Adrenal gland (tissue), 12 donors: ENCODE results near the gene CEBPB. TPM values are rescaled to one million over a fixed set of nuclear protein-coding genes. Genes with fewer than 3 reads are reported as not detected.

Experiments
- DNase-seq, 7 donors: peaks; one replicate each; pipeline ENCODE4 v3.0.0-alpha.2; 2019 to 2020
- H3K27ac ChIP-seq, 5 donors: fragments of 200-600 bp; sonication (generic) in 4 of 5; 1 replicate in 3 of 5; 2 replicates in 2 of 5; pipeline versions ENCODE4 v1.5.1 to v1.8.0; 2016 to 2020; ENCODE audit warnings: mild to moderate bottlenecking in 1 of 5
- H3K27me3 ChIP-seq: fragments of 200-600 bp; 2 replicates; pipeline ENCODE4 v1.8.0; 2021
- H3K36me3 ChIP-seq, 2 donors: fragments of 200-600 bp; replicated peaks in 1 of 2; 1 replicate in 1 of 2; 2 replicates in 1 of 2; pipeline versions ENCODE4 v1.5.1 to v1.8.0; 2018 to 2022
- H3K4me1 ChIP-seq, 2 donors: fragments of 200-600 bp; replicated peaks in 1 of 2; 1 replicate in 1 of 2; 2 replicates in 1 of 2; pipeline versions ENCODE4 v1.5.1 to v1.8.0; 2018 to 2021
- H3K4me3 ChIP-seq, 4 donors: fragments of 200-600 bp; sonication (generic) in 3 of 4; one replicate each; pipeline ENCODE4 v1.5.1; 2016 to 2018
- H3K9me3 ChIP-seq, 3 donors: fragments of 200-600 bp; sonication (generic) in 1 of 3; replicated peaks in 1 of 3; 1 replicate in 2 of 3; 2 replicates in 1 of 3; pipeline versions ENCODE4 v1.5.1 to v1.8.0; 2016 to 2021
- POLR2A ChIP-seq, 2 donors: fragments of 450-650 bp; IDR thresholded peaks; one replicate each; pipeline ENCODE4 v1.6.1; 2017; ENCODE audit warnings: antibody characterized with exemption in 2 of 2, mild to moderate bottlenecking in 2 of 2, moderate library complexity in 1 of 2
- WGBS, 4 donors: extraction: QIAGEN DNeasy Blood & Tissue Kit in 2 of 4; methylation state at CpG; one replicate each; pipeline versions ENCODE4 v1.1.5 to v1.1.7; 2013 to 2017; 5-methylcytosine and 5-hydroxymethylcytosine counted together
- intact Hi-C, 2 donors: fragments of 100-400 bp; cut with DNase I; formaldehyde crosslinking; loops; one replicate each; pipeline versions ENCODE4 v1.14.1 to v1.15.0; 2022 to 2023
- polyA plus RNA-seq, 3 donors: library from polyadenylated mRNA; stranded (reverse); fragments of 200-250 nt in 2 of 3; fragments of 350-450 nt in 1 of 3; fragmentation: Illumina TruSeq in 1 of 3; extraction: RNeasy Lipid Tissue Mini Kit (QIAGEN cat#74804) in 1 of 3; gene quantifications; one replicate each; pipeline ENCODE4 v1.2.3, GENCODE V29; 2013 to 2014
- total RNA-seq, 9 donors: library from RNA; depleted of rRNA in 4 of 9; stranded (reverse); fragments of >200 nt in 4 of 9; fragments of 120-200 nt in 1 of 9; fragmentation: NEBNext Ultra II Directional in 1 of 9; extraction: Animal tissue kit (Norgen Biotek cat#: 25700) in 1 of 9; gene quantifications; one replicate each; pipeline versions ENCODE4 v1.1.0 to v1.2.4, GENCODE V29; 2013 to 2023
- TF ChIP-seq, protein P1 (sequence below), 6 experiments: fragments of 450-650 bp in 4 of 6; fragments of 200-600 bp in 2 of 6; sonication (generic) in 1 of 6; IDR thresholded peaks; 1 replicate in 5 of 6; 2 replicates in 1 of 6; pipeline versions ENCODE4 v1.5.1 to v1.8.0; 2016 to 2021; ENCODE audit warnings: antibody characterized with exemption in 6 of 6, mild to moderate bottlenecking in 2 of 6, moderate library complexity in 1 of 6
- donor health status: healthy with polysubstance abuse.
- donor health status: Bipolar disorder and iron deficiency.
- donor health status: DM: yes; HTN: yes; CAD: no.
- donor health status: DM: no; HTN: no; CAD: no.
- donor health status: DM: no; HTN: no; CAD: no.
- donor health status: DM: yes; HTN: yes; CAD: no.

CEBPB gene
- total and polyA plus RNA-seq, 12 donors = 14.9 to 272 (median 207) TPM

- 25 to 38% (median 28%) methylated on average over 8 to 16 of the region's 16 CpGs for WGBS, 4 donors
- Histone ChIP-seq H3K27me3 (no peaks in the 10 kb centered on the region), H3K36me3 (peaks cover 0 to 25% of the 10 kb centered on the region in 2 donors), H3K27ac (peak overlapping the region; percentile 69 to 100 (median 98)), H3K4me1 (peaks cover 20 to 30% of the 10 kb centered on the region in 2 donors), H3K4me3 (peak overlapping the region; percentile 39 to 99 (median 83)), H3K9me3 (no peaks in the 10 kb centered on the region)
- DNase-seq = peak; percentile 70 to 87 (median 79)
- intact Hi-C loops = loop anchor here in 1 of 2 donors (5.0 to 10.0 kb wide), 2 partner anchors 81 to 108 kb away; no protein-coding TSS in a partner anchor
- peak in 1 of 2 donors; percentile 51 for TF ChIP-seq POLR2A (IDR thresholded peaks at IDR 0.05)
- TF ChIP-seq, protein P1, sequence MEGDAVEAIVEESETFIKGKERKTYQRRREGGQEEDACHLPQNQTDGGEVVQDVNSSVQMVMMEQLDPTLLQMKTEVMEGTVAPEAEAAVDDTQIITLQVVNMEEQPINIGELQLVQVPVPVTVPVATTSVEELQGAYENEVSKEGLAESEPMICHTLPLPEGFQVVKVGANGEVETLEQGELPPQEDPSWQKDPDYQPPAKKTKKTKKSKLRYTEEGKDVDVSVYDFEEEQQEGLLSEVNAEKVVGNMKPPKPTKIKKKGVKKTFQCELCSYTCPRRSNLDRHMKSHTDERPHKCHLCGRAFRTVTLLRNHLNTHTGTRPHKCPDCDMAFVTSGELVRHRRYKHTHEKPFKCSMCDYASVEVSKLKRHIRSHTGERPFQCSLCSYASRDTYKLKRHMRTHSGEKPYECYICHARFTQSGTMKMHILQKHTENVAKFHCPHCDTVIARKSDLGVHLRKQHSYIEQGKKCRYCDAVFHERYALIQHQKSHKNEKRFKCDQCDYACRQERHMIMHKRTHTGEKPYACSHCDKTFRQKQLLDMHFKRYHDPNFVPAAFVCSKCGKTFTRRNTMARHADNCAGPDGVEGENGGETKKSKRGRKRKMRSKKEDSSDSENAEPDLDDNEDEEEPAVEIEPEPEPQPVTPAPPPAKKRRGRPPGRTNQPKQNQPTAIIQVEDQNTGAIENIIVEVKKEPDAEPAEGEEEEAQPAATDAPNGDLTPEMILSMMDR (IDR thresholded peaks at IDR 0.05) = no peak
Measured at GRCh38 chr20:50193836-50194421, 3.3 kb downstream of the CEBPB start.

DNA sequence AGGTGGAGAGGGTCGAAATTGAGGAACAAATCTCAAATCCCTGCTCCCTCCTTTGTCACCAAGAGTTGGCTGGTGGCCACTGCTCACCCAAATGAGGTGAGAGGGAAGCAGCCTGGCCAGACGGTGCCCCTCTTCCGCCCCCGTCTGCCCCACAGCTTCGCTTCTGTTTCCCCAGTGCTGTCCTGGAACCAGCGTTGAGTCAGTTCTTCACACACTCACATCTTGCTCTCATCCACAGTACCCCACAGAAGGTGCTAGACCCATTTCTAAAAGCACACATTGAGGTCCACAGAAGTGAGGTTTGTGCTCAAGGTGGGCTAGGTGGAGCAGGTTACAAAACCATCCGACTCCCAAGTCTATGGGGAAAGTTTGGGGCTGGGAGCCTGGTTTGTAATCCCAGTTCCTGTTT lies 3.8 kb downstream of the CEBPB start:
- TF ChIP-seq, protein P1 (IDR thresholded peaks at IDR 0.05) = no peak
- TF ChIP-seq POLR2A (IDR thresholded peaks at IDR 0.05) = no peak
- Histone ChIP-seq H3K4me3 (peak overlapping the region in 2 of 4 donors; percentile 69 to 99), H3K27me3 (no peaks in the 10 kb centered on the region), H3K36me3 (peaks cover 0 to 25% of the 10 kb centered on the region in 2 donors), H3K4me1 (peaks cover 18 to 30% of the 10 kb centered on the region in 2 donors), H3K27ac (peak overlapping the region; percentile 69 to 100 (median 98)), H3K9me3 (no peaks in the 10 kb centered on the region)
- 33 to 61% (median 55%) methylated on average over 1 to 7 of the region's 7 CpGs for WGBS, 4 donors
- DNase-seq = no peak
- intact Hi-C loops = loop anchor here in 1 of 2 donors (5.0 to 10.0 kb wide), 2 partner anchors 80 to 108 kb away; no protein-coding TSS in a partner anchor

- no peaks in the 10 kb centered on the region for H3K9me3 ChIP-seq
- TF ChIP-seq, protein P1 (IDR thresholded peaks at IDR 0.05) = no peak
- peak in 1 of 2 donors; percentile 4 for TF ChIP-seq POLR2A (IDR thresholded peaks at IDR 0.05)
- peaks cover 13 to 24% of the 10 kb centered on the region in 2 donors for H3K4me1 ChIP-seq
- WGBS, 4 donors = 38 to 61% (median 52%) methylated on average over 8 of the region's 8 CpGs
- H3K4me3 ChIP-seq = peak overlapping the region in 1 of 4 donors; percentile 99
- H3K36me3 ChIP-seq = peaks cover 0 to 25% of the 10 kb centered on the region in 2 donors
- intact Hi-C loops = loop anchor here (5.0 to 10.0 kb wide), 3 partner anchors 80 to 107 kb away; no protein-coding TSS in a partner anchor
- peak overlapping the region; percentile 69 to 100 (median 98) for H3K27ac ChIP-seq
- peak in 6 of 7 donors; percentile 55 to 82 (median 68) for DNase-seq
- no peaks in the 10 kb centered on the region for H3K27me3 ChIP-seq
Measured at GRCh38 chr20:50194831-50195523, 4.3 kb downstream of the CEBPB start.

DNA sequence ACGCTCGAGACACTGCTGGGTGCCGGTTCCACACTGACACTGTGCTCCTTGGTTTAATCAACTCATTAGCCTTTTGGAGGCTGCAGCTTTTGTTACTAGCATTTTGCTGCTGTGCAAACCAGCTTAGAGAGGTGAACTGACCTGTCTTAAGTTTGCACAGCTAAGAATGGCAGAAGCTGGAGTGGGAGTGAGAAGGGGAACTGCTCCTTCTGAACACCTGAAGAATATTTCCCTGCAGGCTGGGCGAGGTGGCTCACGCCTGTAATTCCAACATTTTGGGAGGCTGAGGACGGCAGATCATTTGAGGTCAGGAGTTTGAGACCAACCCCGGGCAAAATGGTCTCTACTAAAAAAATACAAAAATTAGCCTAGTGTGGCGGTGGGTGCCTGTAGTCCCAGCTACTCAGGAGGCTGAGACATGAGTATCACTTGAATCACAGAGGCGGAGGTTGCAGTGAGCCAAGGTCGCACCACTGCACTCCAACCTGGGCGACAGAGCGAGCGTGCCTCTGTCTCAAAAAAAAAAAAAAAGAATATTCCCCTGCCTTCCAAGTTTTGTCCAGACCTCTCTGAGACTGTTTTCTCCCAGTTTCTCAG lies 5.0 kb downstream of the CEBPB start:
- DNase-seq = peak in 6 of 7 donors; percentile 45 to 78 (median 64)
- WGBS, 4 donors = 63 to 71% (median 66%) methylated on average over 13 of the region's 13 CpGs
- no peaks in the 10 kb centered on the region for H3K9me3 ChIP-seq
- no peaks in the 10 kb centered on the region for H3K27me3 ChIP-seq
- H3K36me3 ChIP-seq = peaks cover 0 to 25% of the 10 kb centered on the region in 2 donors
- TF ChIP-seq, protein P1 (IDR thresholded peaks at IDR 0.05) = no peak
- TF ChIP-seq POLR2A (IDR thresholded peaks at IDR 0.05) = peak; percentile 25 to 50
- intact Hi-C loops = loop anchor here (5.0 to 10.0 kb wide), 2 partner anchors 79 to 82 kb away; no protein-coding TSS in a partner anchor
- peak overlapping the region; percentile 0 to 100 (median 98) for H3K27ac ChIP-seq
- peaks cover 11 to 22% of the 10 kb centered on the region in 2 donors for H3K4me1 ChIP-seq
- H3K4me3 ChIP-seq = peak overlapping the region in 1 of 4 donors; percentile 99
